ENCODE measurements around the gene FNDC3B. TPM values are rescaled to one million over a fixed set of nuclear protein-coding genes. Genes with fewer than 3 reads are reported as not detected.

FNDC3B gene
- total and polyA plus RNA-seq, 9 of the 15 experiments (the other 6 are each of a cell fraction or from before 2014, with no cell fraction given) = 7.0 to 35.8 (median 16.2) TPM

DNA sequence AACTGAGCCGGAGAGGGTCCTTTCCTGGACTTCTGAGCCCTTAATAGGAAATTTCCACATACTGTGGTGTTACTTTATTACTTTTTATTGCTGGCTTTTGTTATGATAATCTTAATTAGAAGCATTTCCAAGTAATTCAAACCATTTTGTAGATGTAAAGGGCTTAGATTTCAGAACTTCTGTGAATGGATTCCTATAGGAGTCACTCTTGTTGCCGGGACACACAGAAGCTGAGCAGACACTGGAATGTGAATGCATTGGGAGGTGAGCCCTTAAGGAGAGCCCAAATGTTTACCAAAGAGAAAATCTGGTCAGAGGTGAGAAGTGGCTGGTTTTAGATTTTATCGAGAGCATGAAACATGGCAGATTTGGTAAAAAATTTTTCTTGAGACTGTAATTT lies 87.4 kb downstream of the FNDC3B start:
- H3K9ac ChIP-seq (ENCODE audit: insufficient read depth in 1 of 2, low read depth in 2 of 2, low read length in 2 of 2) = no peak overlapping the region
- peaks cover 4% of the 10 kb centered on the region; the same call in 1 of the 2 replicates for H4K20me1 ChIP-seq (replicated peaks; ENCODE audit: control insufficient read depth, insufficient read depth, low read length)
- peaks cover 4 to 13% of the 10 kb centered on the region in 2 experiments; a peak in 4 of 5 replicates for H3K4me1 ChIP-seq (replicated peaks in 1 of 2; ENCODE audit: control insufficient read depth in 2 of 2, insufficient read depth in 2 of 2, low read length in 2 of 2)
- BruUV-seq (replicated peaks) = no TSS peak
- intact Hi-C loops (cut with micrococcal nuclease) (no loop called here), in situ Hi-C loops (cut with MboI) (no loop called here)
- no peaks in the 10 kb centered on the region for H3K9me1 ChIP-seq (ENCODE audit: control insufficient read depth, insufficient read depth, low read length)
- 76% methylated on average over 3 of the region's 3 CpGs for WGBS (ENCODE audit: insufficient coverage, low coverage, missing lambda C conversion rate)
- H3K9me3 ChIP-seq (replicated peaks; ENCODE audit: control insufficient read depth, insufficient read depth, low read depth, low read length) = 0 out of 2 replicates have a peak, but pooled peaks cover 2% of the 10 kb centered on the region
- peaks cover 26% of the 10 kb centered on the region for H3K79me2 ChIP-seq (ENCODE audit: control insufficient read depth, insufficient read depth, low read length)
- H3K4me2 ChIP-seq (ENCODE audit: insufficient read depth, low read length) = no peak overlapping the region
- no peak overlapping the region for H3K27ac ChIP-seq (ENCODE audit: extremely low read depth, low read depth, low read length)
- H2AFZ ChIP-seq (ENCODE audit: low read depth, low read length) = no peak overlapping the region
- peaks cover 33% of the 10 kb centered on the region; the same call in 2 of the 3 replicates for H3K36me3 ChIP-seq (ENCODE audit: control insufficient read depth, insufficient read depth, low read length)
- H3K27me3 ChIP-seq (ENCODE audit: control insufficient read depth in 2 of 2, insufficient read depth in 2 of 2, low read length in 2 of 2) = no peaks in the 10 kb centered on the region
- ATAC-seq (no peak), DNase-seq (ENCODE audit: extremely low read depth in 1 of 4, low spot score in 3 of 4) (no peak), FAIRE-seq (no peak)
- ChIA-PET POLR2A (interaction anchor here (0.9 to 1.1 kb wide), 2 partner anchors 10 to 21 kb away, joined by 3 to 5 read pairs; no protein-coding TSS in a partner anchor), CTCF (ENCODE audit: low intra/inter-chr PET ratio) (no interaction called here)
- no peak overlapping the region for H3K4me3 ChIP-seq
- TF ChIP-seq, protein P1, sequence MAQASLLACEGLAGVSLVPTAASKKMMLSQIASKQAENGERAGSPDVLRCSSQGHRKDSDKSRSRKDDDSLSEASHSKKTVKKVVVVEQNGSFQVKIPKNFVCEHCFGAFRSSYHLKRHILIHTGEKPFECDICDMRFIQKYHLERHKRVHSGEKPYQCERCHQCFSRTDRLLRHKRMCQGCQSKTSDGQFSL (CRISPR knock-in tag; IDR thresholded peaks at IDR 0.05) = no peak
- TF ChIP-seq, protein P1 (tag; IDR thresholded peaks at IDR 0.05) = no peak
- TF ChIP-seq HCFC1 (IDR thresholded peaks at IDR 0.05; ENCODE audit: low read depth, low read length) = no peak
- no peak for TF ChIP-seq DPF2 (IDR thresholded peaks at IDR 0.05)
- no peak for TF ChIP-seq THAP12 (CRISPR knock-in tag; IDR thresholded peaks at IDR 0.05)
- no peak for TF ChIP-seq ZMIZ1 (IDR thresholded peaks at IDR 0.05; ENCODE audit: low read depth in 2 of 2, low read length in 2 of 2)
- no peak for TF ChIP-seq U2AF1 (optimal IDR thresholded peaks at IDR 0.05; ENCODE audit: low read depth, low read length)
- TF ChIP-seq, protein P2, sequence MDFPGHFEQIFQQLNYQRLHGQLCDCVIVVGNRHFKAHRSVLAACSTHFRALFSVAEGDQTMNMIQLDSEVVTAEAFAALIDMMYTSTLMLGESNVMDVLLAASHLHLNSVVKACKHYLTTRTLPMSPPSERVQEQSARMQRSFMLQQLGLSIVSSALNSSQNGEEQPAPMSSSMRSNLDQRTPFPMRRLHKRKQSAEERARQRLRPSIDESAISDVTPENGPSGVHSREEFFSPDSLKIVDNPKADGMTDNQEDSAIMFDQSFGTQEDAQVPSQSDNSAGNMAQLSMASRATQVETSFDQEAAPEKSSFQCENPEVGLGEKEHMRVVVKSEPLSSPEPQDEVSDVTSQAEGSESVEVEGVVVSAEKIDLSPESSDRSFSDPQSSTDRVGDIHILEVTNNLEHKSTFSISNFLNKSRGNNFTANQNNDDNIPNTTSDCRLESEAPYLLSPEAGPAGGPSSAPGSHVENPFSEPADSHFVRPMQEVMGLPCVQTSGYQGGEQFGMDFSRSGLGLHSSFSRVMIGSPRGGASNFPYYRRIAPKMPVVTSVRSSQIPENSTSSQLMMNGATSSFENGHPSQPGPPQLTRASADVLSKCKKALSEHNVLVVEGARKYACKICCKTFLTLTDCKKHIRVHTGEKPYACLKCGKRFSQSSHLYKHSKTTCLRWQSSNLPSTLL (IDR thresholded peaks at IDR 0.05) = no peak
- no peak for TF ChIP-seq RB1 (IDR thresholded peaks at IDR 0.05; ENCODE audit: low read depth)
- TF ChIP-seq, protein P3, sequence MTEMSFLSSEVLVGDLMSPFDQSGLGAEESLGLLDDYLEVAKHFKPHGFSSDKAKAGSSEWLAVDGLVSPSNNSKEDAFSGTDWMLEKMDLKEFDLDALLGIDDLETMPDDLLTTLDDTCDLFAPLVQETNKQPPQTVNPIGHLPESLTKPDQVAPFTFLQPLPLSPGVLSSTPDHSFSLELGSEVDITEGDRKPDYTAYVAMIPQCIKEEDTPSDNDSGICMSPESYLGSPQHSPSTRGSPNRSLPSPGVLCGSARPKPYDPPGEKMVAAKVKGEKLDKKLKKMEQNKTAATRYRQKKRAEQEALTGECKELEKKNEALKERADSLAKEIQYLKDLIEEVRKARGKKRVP (CRISPR knock-in tag; IDR thresholded peaks at IDR 0.05) = no peak
- TF ChIP-seq MXD1 (CRISPR knock-in tag; IDR thresholded peaks at IDR 0.05; ENCODE audit: borderline replicate concordance, poor library complexity, severe bottlenecking) = no peak
- no peak for TF ChIP-seq CREBBP (IDR thresholded peaks at IDR 0.05; ENCODE audit: low read depth, low read length)
